Transverse colon (tissue), 4 donors: Measurements from ENCODE around the gene OR13A1. TPM values are rescaled to one million over a fixed set of nuclear protein-coding genes. Genes with fewer than 3 reads are reported as not detected.
"Not testable (repeated sequence)": the region's sequence is repeated elsewhere in the genome, so short reads cannot be mapped to it uniquely, and the experiment has no call there.

Experiments used
- DNase-seq: peaks from one replicate; pipeline ENCODE4 v3.0.0-alpha.2; 2019
- H3K27ac ChIP-seq, 4 donors: fragments of 200-600 bp; sonication (generic); 2 replicates each; pipeline ENCODE4 v1.5.1; 2016 to 2018; ENCODE audit warnings: inconsistent platforms in 4 of 4
- H3K27me3 ChIP-seq: fragments of 200-600 bp; sonication (generic); 2 replicates; pipeline ENCODE4 v1.5.1; 2017; ENCODE audit warnings: inconsistent platforms
- H3K36me3 ChIP-seq, 4 donors: fragments of 200-600 bp; sonication (generic); 2 replicates each; pipeline ENCODE4 v1.5.1; 2017 to 2019; ENCODE audit warnings: inconsistent platforms in 4 of 4
- H3K4me1 ChIP-seq, 4 donors: fragments of 200-600 bp; sonication (generic); 2 replicates each; pipeline ENCODE4 v1.5.1; 2017 to 2020; ENCODE audit warnings: inconsistent platforms in 4 of 4
- H3K4me3 ChIP-seq, 4 donors: fragments of 200-600 bp; sonication (generic); 1 replicate in 1 of 4; 2 replicates in 3 of 4; pipeline versions ENCODE4 v1.5.1 to v1.6.1; 2017 to 2019; ENCODE audit warnings: inconsistent platforms in 4 of 4
- H3K9me3 ChIP-seq, 2 donors: fragments of 200-600 bp; sonication (generic); 2 replicates each; pipeline ENCODE4 v1.5.1; 2017 to 2019; ENCODE audit warnings: inconsistent platforms in 2 of 2
- CTCF ChIP-seq, 5 experiments: fragments of 200-600 bp in 3 of 5; fragments of 450-650 bp in 2 of 5; sonication (generic) in 3 of 5; IDR thresholded peaks; 1 replicate in 2 of 5; 2 replicates in 3 of 5; pipeline ENCODE4 v1.5.1; 2016 to 2017; ENCODE audit warnings: antibody characterized with exemption in 5 of 5, inconsistent platforms in 3 of 5, mild to moderate bottlenecking in 2 of 5, moderate library complexity in 1 of 5
- EP300 ChIP-seq: sonication (generic); formaldehyde crosslinking; IDR thresholded peaks from one replicate; pipeline ENCODE4 v1.6.1; 2017; ENCODE audit warnings: antibody characterized with exemption, low read depth
- POLR2A ChIP-seq: fragments of 450-650 bp; IDR thresholded peaks from one replicate; pipeline ENCODE4 v1.6.1; 2016; ENCODE audit warnings: antibody characterized with exemption, mild to moderate bottlenecking, moderate library complexity
- POLR2AphosphoS5 ChIP-seq, 3 donors: sonication (generic); formaldehyde crosslinking; IDR thresholded peaks; one replicate each; pipeline ENCODE4 v1.6.1; 2016; ENCODE audit warnings: antibody characterized with exemption in 3 of 3
- WGBS, 2 donors: methylation state at CpG; one replicate each; pipeline ENCODE4 v1.1.5; 2018; ENCODE audit warnings: low coverage in 1 of 2; 5-methylcytosine and 5-hydroxymethylcytosine counted together
- in situ Hi-C, 4 donors: fragments of 200-750 bp; cut with MboI; loops; one replicate each; pipeline versions ENCODE4 v1.15.0 to v1.15.1; 2017; ENCODE audit warnings: low sequenced_read_pairs in 3 of 4, low pct_ligation_motif_present in 1 of 4, low pct_unique_long_range_greater_than_20kb in 1 of 4
- intact Hi-C: fragments of 100-400 bp; cut with DNase I; formaldehyde crosslinking; loops from one replicate; pipeline ENCODE4 v1.15.1; 2023; ENCODE audit warnings: low total_unique reads
- total RNA-seq, 4 donors: library from RNA; depleted of rRNA; stranded (reverse); fragments of >200 nt; gene quantifications; one replicate each; pipeline ENCODE4 v1.1.0, GENCODE V29; 2016

Gene OR13A1
- total RNA-seq, 4 donors from 2014 or later: 0.48 TPM; not detected in 3

GRCh38 chr10:45280113-45280760 is 35.2 kb downstream of the OR13A1 start:
- H3K4me3 ChIP-seq: no peak overlapping the region
- no peak overlapping the region for H3K27ac ChIP-seq
- H3K27me3 ChIP-seq: no peaks in the 10 kb centered on the region
- no peaks in the 10 kb centered on the region for H3K9me3 ChIP-seq
- in situ Hi-C loops (no loop called here), intact Hi-C loops (no loop called here)
- no peaks in the 10 kb centered on the region for H3K4me1 ChIP-seq
- TF ChIP-seq POLR2A: no peak
- TF ChIP-seq POLR2AphosphoS5 (IDR thresholded peaks at IDR 0.05): no peak
- no peak for TF ChIP-seq EP300
- no peaks in the 10 kb centered on the region for H3K36me3 ChIP-seq
- 21 to 30% methylated on average over 2 to 3 of the region's 3 CpGs for WGBS, 2 donors
- DNase-seq: no peak

GRCh38 chr10:45279682-45280081 is 35.7 kb downstream of the OR13A1 start:
- 70% methylated on average over 1 of the region's 1 CpG; no CpG with 5 or more reads in 1 of the 2 donors for WGBS, 2 donors
- H3K9me3 ChIP-seq: no peaks in the 10 kb centered on the region
- in situ Hi-C loops: no loop called here

GRCh38 chr10:45278860-45279498 is 36.4 kb downstream of the OR13A1 start:
- in situ Hi-C loops: no loop called here
- Histone ChIP-seq H3K9me3 (no peaks in the 10 kb centered on the region), H3K36me3 (no peaks in the 10 kb centered on the region), H3K27ac (no peak overlapping the region), H3K27me3 (no peaks in the 10 kb centered on the region), H3K4me1 (no peaks in the 10 kb centered on the region), H3K4me3 (no peak overlapping the region)
- no peak for TF ChIP-seq POLR2A
- TF ChIP-seq CTCF (IDR thresholded peaks at IDR 0.05): no peak
- no peak for TF ChIP-seq EP300
- no peak for TF ChIP-seq POLR2AphosphoS5 (IDR thresholded peaks at IDR 0.05)
- WGBS, 2 donors: 11 to 66% methylated on average over 1 to 6 of the region's 6 CpGs
- DNase-seq: no peak
- intact Hi-C loops: no loop called here

More at GRCh38 chr10:45279682-45280081, 35.7 kb downstream of the OR13A1 start:
- Histone ChIP-seq H3K27ac (no peak overlapping the region), H3K27me3 (no peaks in the 10 kb centered on the region), H3K36me3 (no peaks in the 10 kb centered on the region), H3K4me1 (no peaks in the 10 kb centered on the region), H3K4me3 (no peak overlapping the region)
- intact Hi-C loops: no loop called here
- TF ChIP-seq EP300 (no peak), POLR2AphosphoS5 (IDR thresholded peaks at IDR 0.05) (no peak), POLR2A (no peak), CTCF (IDR thresholded peaks at IDR 0.05) (no peak)
- DNase-seq: no peak

- H3K27me3 ChIP-seq, H3K27ac ChIP-seq, intact Hi-C loops, DNase-seq, H3K4me3 ChIP-seq, H3K36me3 ChIP-seq, H3K9me3 ChIP-seq, H3K4me1 ChIP-seq, in situ Hi-C loops: not testable (repeated sequence)
Observed at GRCh38 chr10:45276146-45276545, 39.3 kb downstream of the OR13A1 start.

- H3K27ac ChIP-seq: no peak overlapping the region
- no peaks in the 10 kb centered on the region for H3K4me1 ChIP-seq
- TF ChIP-seq CTCF (IDR thresholded peaks at IDR 0.05): no peak
- no peak for TF ChIP-seq POLR2AphosphoS5 (IDR thresholded peaks at IDR 0.05)
- TF ChIP-seq POLR2A: no peak
- TF ChIP-seq EP300: no peak
- DNase-seq: no peak
- no peaks in the 10 kb centered on the region for H3K27me3 ChIP-seq
- WGBS, 2 donors: 72% methylated on average over 1 of the region's 1 CpG; no CpG with 5 or more reads in 1 of the 2 donors
- intact Hi-C loops (no loop called here), in situ Hi-C loops (no loop called here)
- H3K36me3 ChIP-seq: no peaks in the 10 kb centered on the region
- no peaks in the 10 kb centered on the region for H3K9me3 ChIP-seq
- H3K4me3 ChIP-seq: no peak overlapping the region
Observed at GRCh38 chr10:45274364-45274763, 41.0 kb downstream of the OR13A1 start.

- not testable (repeated sequence) for DNase-seq
- WGBS, 2 donors: 50 to 71% methylated on average over 1 to 2 of the region's 2 CpGs
Observed at GRCh38 chr10:45267777-45268176, 47.6 kb downstream of the OR13A1 start.

More at GRCh38 chr10:45267777-45268176, 47.6 kb downstream of the OR13A1 start:
- H3K36me3 ChIP-seq, H3K27ac ChIP-seq, intact Hi-C loops, H3K9me3 ChIP-seq, H3K4me3 ChIP-seq, in situ Hi-C loops, H3K4me1 ChIP-seq: not testable (repeated sequence)
- peaks cover 13% of the 10 kb centered on the region for H3K27me3 ChIP-seq
